Activated CD4-positive, alpha-beta memory T cell treated with anti-CD3 and anti-CD28 coated beads, Interleukin-2, amount 10 ng/mL, durations not matched to agents 7 days and 5 days (primary cell): ENCODE measurements around the gene FILIP1. TPM values are rescaled to one million over a fixed set of nuclear protein-coding genes. Genes with fewer than 3 reads are reported as not detected.

Experiments used
- CTCF ChIA-PET: fragments of 350-600 bp; sonication (Branson Sonifier 250); formaldehyde crosslinking; loops from one replicate; lab custom pipeline; 2021; ENCODE audit warnings: antibody characterized with exemption, inconsistent platforms; lab: Charles Lee
- POLR2A ChIA-PET: fragments of 350-600 bp; sonication (Branson Sonifier 250); formaldehyde crosslinking; loops from one replicate; lab custom pipeline; 2021; ENCODE audit warnings: antibody characterized with exemption; lab: Charles Lee
- DNase-seq: peaks from one replicate; pipeline ENCODE4 v3.0.0-alpha.2; 2020
- H3K27ac Mint-ChIP-seq: one replicate; pipeline ENCODE4 v1.8.0; 2021; ENCODE audit warnings: mild to moderate bottlenecking, mixed read lengths
- H3K27me3 Mint-ChIP-seq: one replicate; pipeline ENCODE4 v1.8.0; 2021; ENCODE audit warnings: mixed read lengths
- H3K36me3 Mint-ChIP-seq: one replicate; pipeline ENCODE4 v1.8.0; 2021; ENCODE audit warnings: low read depth, mixed read lengths
- H3K4me1 Mint-ChIP-seq: one replicate; pipeline ENCODE4 v1.8.0; 2021; ENCODE audit warnings: mixed read lengths
- H3K4me3 Mint-ChIP-seq: one replicate; pipeline ENCODE4 v1.8.0; 2021; ENCODE audit warnings: mild to moderate bottlenecking, mixed read lengths
- H3K9me3 Mint-ChIP-seq: one replicate; pipeline ENCODE4 v1.8.0; 2021; ENCODE audit warnings: mixed read lengths
- total RNA-seq, 2 experiments: library from RNA; stranded (reverse); gene quantifications; one replicate each; pipeline ENCODE4 v1.2.3, GENCODE V29; 2021

The FILIP1 gene
- total RNA-seq, 2 experiments from 2014 or later, result not detected

DNA sequence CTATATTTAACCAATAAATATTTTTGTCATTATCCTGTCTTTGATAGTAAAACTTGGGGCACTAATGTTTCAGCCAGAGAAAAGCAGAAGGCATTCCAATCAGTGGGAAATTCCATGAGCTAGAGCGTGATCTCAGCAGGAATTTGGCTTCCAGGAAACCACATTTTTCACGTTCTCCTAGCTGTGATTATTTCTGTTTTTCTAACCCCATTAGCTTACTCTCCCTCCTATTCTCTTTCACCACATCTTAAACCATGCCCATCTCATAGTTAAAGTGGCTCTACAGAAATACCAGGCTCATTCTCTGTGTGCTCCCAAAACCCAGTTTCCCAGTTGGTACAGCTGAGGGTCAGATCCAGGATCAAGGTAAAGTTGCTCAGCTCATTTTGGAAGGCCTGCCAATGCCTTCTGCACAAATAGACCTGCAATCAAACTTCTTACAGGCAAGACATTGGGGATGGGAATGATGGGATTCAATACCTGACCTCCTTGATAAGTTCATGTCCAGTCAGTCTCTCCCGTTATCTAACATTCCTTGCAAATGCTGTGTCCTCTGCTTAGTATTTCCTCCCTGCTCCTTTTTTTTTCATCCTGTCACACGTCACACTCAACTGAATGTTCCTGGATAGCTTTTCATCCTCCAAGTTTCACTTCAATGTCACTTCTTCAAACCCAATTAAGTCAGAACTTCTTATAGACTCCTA lies 175.9 kb downstream of the FILIP1 start:
- Mint-ChIP-seq H3K4me3 (no peak overlapping the region), H3K27ac (no peak overlapping the region), H3K4me1 (no peaks in the 10 kb centered on the region), H3K9me3 (no peaks in the 10 kb centered on the region), H3K27me3 (peaks cover 23% of the 10 kb centered on the region), H3K36me3 (no peaks in the 10 kb centered on the region)
- POLR2A ChIA-PET, result no interaction called here
- CTCF ChIA-PET, result interaction anchor here (1.6 kb wide), 1 partner anchor 21 kb away, joined by 4 read pairs; no protein-coding TSS in a partner anchor
- DNase-seq, result no peak

DNA sequence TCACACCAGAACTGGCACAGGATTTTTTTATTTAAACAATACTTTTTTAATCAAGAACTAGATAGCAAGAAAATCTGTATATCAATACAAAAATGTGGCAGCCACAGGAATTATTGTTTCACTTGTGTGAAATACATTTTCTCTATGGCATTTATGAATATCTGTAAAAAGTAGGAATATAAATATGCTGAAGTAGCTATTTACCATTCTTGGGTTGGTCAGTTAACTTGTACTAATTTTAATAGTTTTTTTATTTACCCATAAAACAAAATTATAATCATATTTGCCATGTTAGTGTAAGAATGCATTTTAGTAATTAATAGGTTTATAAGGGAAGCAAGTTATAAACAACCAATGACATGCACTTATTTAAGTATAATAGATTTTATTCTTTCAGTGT lies 177.6 kb downstream of the FILIP1 start:
- no peaks in the 10 kb centered on the region for H3K4me1 Mint-ChIP-seq
- peaks cover 25% of the 10 kb centered on the region for H3K27me3 Mint-ChIP-seq
- no peak overlapping the region for H3K4me3 Mint-ChIP-seq
- no peak overlapping the region for H3K27ac Mint-ChIP-seq
- no peak for DNase-seq
- CTCF ChIA-PET, result no interaction called here
- no peaks in the 10 kb centered on the region for H3K9me3 Mint-ChIP-seq
- H3K36me3 Mint-ChIP-seq, result no peaks in the 10 kb centered on the region
- POLR2A ChIA-PET, result no interaction called here

DNA sequence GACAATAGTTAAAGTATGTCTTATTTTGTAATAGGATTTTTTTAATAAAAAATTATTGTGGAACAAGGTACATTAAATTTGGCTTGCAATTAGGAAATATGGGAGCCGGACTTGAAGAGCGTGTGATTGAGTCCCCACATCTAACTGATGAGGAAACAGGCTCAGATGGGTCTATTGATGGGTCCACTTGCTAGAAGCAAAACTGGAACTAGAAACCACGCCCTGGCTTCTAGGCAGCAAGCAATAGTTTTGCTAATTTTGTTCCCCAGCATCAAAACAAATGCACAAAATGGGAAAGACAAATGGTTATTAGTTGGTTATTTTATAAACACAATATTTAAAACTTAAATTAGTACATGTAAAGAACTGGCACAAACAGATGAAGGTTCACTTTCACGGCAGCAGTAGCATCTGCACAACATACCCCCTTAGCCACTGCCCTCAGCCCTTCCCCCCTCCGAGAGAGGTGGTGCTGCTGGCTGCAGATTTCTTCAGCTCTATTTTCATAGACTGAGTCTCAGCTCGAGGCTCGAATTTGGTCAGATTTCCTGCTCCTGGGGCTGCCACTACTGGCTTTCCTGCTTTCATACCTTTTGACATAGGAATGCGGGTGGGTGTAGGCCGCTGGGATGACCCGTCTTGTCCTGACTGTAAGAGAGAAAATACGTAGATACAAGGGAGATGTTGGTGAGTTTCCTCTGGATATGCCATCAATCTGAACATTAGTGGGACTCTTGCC lies 185.2 kb downstream of the FILIP1 start:
- DNase-seq, result no peak
- CTCF ChIA-PET, result interaction anchor here (1.2 kb wide), 1 partner anchor 11 kb away, joined by 3 read pairs; no protein-coding TSS in a partner anchor
- Mint-ChIP-seq H3K9me3 (no peaks in the 10 kb centered on the region), H3K36me3 (no peaks in the 10 kb centered on the region), H3K4me3 (no peak overlapping the region), H3K27ac (no peak overlapping the region), H3K27me3 (peaks cover 17% of the 10 kb centered on the region), H3K4me1 (peaks cover 1% of the 10 kb centered on the region)
- POLR2A ChIA-PET, result no interaction called here

DNA sequence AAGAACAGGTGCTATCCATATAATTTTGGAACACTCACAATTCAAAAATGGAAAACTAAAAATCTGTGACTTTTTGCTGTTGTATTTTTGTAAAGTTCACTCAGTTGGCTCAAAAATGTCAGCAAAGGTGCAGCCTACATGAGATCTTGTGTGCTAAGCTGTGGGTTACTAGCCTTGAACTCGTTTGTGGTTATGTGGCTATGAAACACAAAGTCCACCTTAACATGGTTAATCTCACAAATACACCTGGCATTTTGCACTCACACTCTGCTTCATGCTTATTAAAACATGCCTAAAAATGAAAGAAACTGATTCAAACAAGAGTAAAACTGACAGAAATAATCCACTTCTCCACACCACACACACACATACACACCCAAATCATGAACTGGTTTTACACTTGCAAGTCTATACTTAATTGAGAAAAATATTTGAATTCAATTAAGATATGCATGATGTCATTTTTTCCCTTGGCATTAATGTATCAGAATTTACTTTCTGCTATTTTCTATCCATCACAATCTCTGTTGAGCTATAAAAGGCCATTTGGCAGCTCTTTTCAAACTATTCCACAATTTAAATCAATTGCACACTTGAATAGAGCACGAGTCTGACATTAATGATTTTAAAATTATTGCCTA lies 186.1 kb downstream of the FILIP1 start:
- Mint-ChIP-seq H3K9me3 (no peaks in the 10 kb centered on the region), H3K4me1 (peaks cover 1% of the 10 kb centered on the region), H3K36me3 (no peaks in the 10 kb centered on the region), H3K27me3 (peaks cover 13% of the 10 kb centered on the region), H3K27ac (no peak overlapping the region), H3K4me3 (no peak overlapping the region)
- no peak for DNase-seq
- ChIA-PET POLR2A (no interaction called here), CTCF (interaction anchor here (1.2 kb wide), 1 partner anchor 10 kb away, joined by 3 read pairs; no protein-coding TSS in a partner anchor)

DNA sequence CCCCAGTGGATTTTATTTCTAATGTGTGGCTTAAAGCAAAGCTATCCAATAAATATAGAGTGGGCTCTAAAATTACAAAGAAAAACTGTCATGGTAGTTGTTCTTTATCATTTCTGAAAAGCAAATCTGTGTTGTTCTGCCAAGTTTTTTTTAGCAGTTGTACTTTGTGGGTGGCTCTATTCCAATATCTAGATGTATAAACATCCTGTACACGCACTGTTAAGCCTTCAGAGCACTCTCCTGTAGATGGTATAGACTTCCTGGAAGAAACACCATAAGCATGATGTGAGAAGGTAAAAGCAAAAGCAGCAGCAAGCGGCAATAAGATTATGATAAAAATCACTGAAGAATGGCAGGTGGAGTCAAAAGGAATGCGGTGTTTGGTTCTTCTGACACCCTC lies 187.5 kb downstream of the FILIP1 start:
- Mint-ChIP-seq H3K36me3 (no peaks in the 10 kb centered on the region), H3K9me3 (no peaks in the 10 kb centered on the region), H3K4me1 (peaks cover 1% of the 10 kb centered on the region), H3K27me3 (peaks cover 13% of the 10 kb centered on the region), H3K27ac (no peak overlapping the region), H3K4me3 (no peak overlapping the region)
- CTCF ChIA-PET, result interaction anchor here (0.7 kb wide), 1 partner anchor 9 kb away, joined by 4 read pairs; no protein-coding TSS in a partner anchor
- no peak for DNase-seq
- POLR2A ChIA-PET, result no interaction called here

DNA sequence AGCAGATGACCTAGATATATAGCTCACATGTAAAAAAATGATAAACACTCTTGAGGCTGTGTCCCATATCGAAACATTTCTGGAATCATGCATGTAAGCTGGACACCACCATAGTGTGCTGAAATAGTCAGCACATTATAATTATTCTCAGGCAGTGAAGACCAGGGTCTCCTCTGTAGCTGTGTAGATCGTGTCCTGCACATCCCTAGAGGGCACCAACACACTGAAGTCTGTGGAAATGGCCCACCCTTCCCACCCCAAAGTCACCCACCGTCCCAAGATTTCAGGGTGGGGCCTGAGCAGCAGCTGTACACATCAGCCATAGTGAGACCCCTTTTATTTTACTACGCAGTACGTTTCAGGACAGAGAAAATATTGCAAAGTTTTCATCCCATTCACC lies 188.0 kb downstream of the FILIP1 start:
- DNase-seq, result no peak
- Mint-ChIP-seq H3K4me3 (no peak overlapping the region), H3K4me1 (peaks cover 1% of the 10 kb centered on the region), H3K36me3 (no peaks in the 10 kb centered on the region), H3K27me3 (peaks cover 13% of the 10 kb centered on the region), H3K27ac (no peak overlapping the region), H3K9me3 (no peaks in the 10 kb centered on the region)
- CTCF ChIA-PET, result interaction anchor here (0.7 kb wide), 1 partner anchor 9 kb away, joined by 4 read pairs; no protein-coding TSS in a partner anchor
- POLR2A ChIA-PET, result no interaction called here

DNA sequence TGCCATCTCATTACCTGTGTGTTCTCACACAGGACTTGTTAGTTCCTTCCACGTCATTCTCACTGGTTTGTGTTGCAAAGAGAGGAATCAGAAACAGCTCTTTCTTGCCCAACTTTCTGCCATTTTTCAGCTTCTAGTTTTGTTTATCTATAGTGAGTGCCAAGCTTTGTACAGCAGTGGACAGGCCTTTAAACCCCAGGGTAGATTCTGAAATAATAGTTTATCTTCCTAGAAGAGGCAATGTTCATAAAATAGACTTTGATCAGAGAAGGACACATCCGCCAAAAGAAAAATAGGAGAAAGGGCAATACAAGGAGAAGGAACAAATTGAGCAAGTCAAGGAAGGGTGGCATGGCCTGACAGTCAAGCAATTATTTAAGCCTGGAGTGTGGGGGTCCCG lies 191.3 kb downstream of the FILIP1 start:
- Mint-ChIP-seq H3K9me3 (no peaks in the 10 kb centered on the region), H3K36me3 (no peaks in the 10 kb centered on the region), H3K27ac (no peak overlapping the region), H3K4me3 (no peak overlapping the region), H3K4me1 (peaks cover 1% of the 10 kb centered on the region), H3K27me3 (peaks cover 10% of the 10 kb centered on the region)
- CTCF ChIA-PET, result no interaction called here
- POLR2A ChIA-PET, result no interaction called here
- no peak for DNase-seq

DNA sequence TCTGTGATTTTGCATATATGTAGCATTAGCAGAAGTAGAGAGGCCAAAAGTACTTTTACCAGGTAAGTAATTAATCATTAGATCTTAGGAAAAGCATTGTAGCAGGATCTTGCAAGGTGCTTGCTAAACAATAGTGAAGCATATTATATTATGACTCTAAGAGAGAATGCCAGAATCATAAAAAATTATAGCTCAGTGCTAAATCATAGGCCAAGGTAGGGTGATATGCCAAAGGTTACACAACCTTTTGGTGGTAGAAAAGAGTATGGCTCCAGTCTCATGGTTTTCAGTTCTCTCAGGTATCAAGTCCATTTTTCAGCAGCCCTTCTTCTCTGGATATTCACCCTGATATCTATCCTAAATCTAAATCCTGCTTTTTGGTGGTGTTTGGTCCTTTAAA lies 192.1 kb downstream of the FILIP1 start:
- Mint-ChIP-seq H3K36me3 (no peaks in the 10 kb centered on the region), H3K4me3 (no peak overlapping the region), H3K27ac (no peak overlapping the region), H3K4me1 (peaks cover 1% of the 10 kb centered on the region), H3K9me3 (no peaks in the 10 kb centered on the region), H3K27me3 (peaks cover 6% of the 10 kb centered on the region)
- CTCF ChIA-PET, result no interaction called here
- POLR2A ChIA-PET, result interaction anchor here (1.5 to 1.8 kb wide), 2 partner anchors 17 to 58 kb away, joined by 4 read pairs; partner anchors contain the start of genes COX7A2 and TMEM30A
- no peak for DNase-seq

DNA sequence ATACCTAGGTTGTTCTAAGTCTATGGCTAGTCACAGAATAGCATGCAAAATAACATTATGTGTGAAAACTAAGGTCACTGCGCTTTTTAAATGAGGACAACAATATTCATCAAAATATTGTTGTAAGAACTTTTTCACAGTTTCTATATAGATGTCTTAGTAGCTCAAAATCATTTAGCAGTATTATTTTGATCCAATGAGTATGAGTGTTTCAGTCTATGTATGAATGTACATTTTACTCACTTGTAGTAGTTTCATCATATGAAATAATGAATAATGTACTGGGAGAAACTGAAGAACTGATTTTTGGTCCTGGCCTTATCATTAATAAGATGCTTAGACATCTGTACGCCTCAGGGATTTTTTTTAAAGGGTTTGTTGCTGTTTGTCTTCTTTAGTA lies 192.5 kb downstream of the FILIP1 start:
- DNase-seq, result no peak
- ChIA-PET POLR2A (interaction anchor here (1.5 to 1.8 kb wide), 2 partner anchors 16 to 58 kb away, joined by 4 read pairs; partner anchors contain the start of genes COX7A2 and TMEM30A), CTCF (no interaction called here)
- Mint-ChIP-seq H3K27ac (no peak overlapping the region), H3K36me3 (no peaks in the 10 kb centered on the region), H3K4me1 (no peaks in the 10 kb centered on the region), H3K9me3 (no peaks in the 10 kb centered on the region), H3K4me3 (no peak overlapping the region), H3K27me3 (peaks cover 5% of the 10 kb centered on the region)

DNA sequence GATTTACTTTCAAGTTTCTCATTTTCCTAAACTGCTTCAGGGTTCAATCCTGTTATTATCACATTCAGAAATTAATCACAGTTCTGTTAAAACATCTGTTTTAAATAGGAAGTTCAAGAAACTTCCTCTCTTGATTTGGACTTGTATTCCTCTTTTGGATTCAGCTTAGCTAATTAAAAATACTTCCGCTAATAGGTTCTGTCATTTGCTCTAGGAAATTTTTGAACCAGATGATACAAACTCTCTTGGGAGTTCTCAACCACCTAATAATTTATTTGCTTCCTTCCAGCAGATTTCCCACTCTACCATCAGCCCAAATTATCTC lies 193.1 kb downstream of the FILIP1 start:
- Mint-ChIP-seq H3K27ac (no peak overlapping the region), H3K4me3 (no peak overlapping the region), H3K36me3 (no peaks in the 10 kb centered on the region), H3K9me3 (no peaks in the 10 kb centered on the region), H3K27me3 (peaks cover 2% of the 10 kb centered on the region), H3K4me1 (no peaks in the 10 kb centered on the region)
- ChIA-PET CTCF (interaction anchor here (0.9 kb wide), 2 partner anchors 17 to 68 kb away, joined by 3 read pairs; no protein-coding TSS in a partner anchor), POLR2A (interaction anchor here (0.6 to 1.8 kb wide), 3 partner anchors 16 to 453 kb away, joined by 4 read pairs; partner anchors contain the start of genes COX7A2 and TMEM30A)
- no peak for DNase-seq

DNA sequence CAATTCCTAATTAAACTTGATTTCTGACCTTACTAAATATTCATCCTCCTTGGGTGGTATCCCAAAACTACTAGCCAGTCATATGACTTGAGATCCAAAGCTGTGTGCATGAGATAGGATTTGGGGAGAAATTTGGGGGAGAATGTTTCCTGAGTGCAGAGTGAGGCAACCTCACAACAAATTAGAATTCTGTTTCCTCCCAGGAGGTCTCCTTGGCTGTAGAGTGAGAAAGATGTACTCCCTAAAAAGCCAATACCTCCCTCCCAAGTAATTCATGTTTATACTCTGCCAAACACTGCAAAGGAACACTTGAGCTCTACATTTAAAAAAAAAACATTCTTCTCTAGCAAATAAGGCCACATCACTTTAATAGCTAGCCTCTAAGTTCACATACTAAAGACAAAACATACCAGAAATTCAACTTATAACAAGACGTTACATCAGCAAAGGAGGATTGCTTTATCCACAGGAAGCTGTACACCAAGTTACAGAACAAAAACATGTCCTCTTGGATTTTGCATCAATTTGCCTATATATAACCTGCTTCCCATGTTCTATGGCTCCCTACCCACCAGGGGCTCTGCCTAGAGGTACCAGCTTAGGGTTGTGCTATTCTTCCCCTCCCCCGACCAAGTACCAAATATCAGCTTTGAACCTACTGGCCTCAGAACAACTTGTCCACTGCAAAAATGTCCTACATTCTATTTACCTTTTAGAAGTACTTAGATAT lies 193.6 kb downstream of the FILIP1 start:
- no peaks in the 10 kb centered on the region for H3K9me3 Mint-ChIP-seq
- H3K36me3 Mint-ChIP-seq, result no peaks in the 10 kb centered on the region
- no peaks in the 10 kb centered on the region for H3K4me1 Mint-ChIP-seq
- no peak for DNase-seq
- peaks cover 2% of the 10 kb centered on the region for H3K27me3 Mint-ChIP-seq
- POLR2A ChIA-PET, result interaction anchor here (0.6 to 1.8 kb wide), 2 partner anchors 56 to 453 kb away, joined by 4 read pairs; partner anchors contain the start of gene COX7A2
- H3K4me3 Mint-ChIP-seq, result no peak overlapping the region
- no peak overlapping the region for H3K27ac Mint-ChIP-seq
- CTCF ChIA-PET, result interaction anchor here (0.9 kb wide), 2 partner anchors 16 to 68 kb away, joined by 3 read pairs; no protein-coding TSS in a partner anchor
